ENCODE data around the gene SPTBN4. TPM values are rescaled to one million over a fixed set of nuclear protein-coding genes. Genes with fewer than 3 reads are reported as not detected.

Gene SPTBN4
- total RNA-seq, 1 donor from 2014 or later: 3.4 TPM

- H3K4me1 Mint-ChIP-seq: peaks cover 44% of the 10 kb centered on the region
- no peak overlapping the region for H3K27ac Mint-ChIP-seq
- H3K27me3 Mint-ChIP-seq (ENCODE audit: low read depth): peaks cover 57% of the 10 kb centered on the region
- DNase-seq (ENCODE audit: low spot score in 2 of 2, unreplicated experiment in 2 of 2): no peak
- no peaks in the 10 kb centered on the region for H3K36me3 Mint-ChIP-seq
- no peak for TF ChIP-seq CTCF (IDR thresholded peaks at IDR 0.05; ENCODE audit: unreplicated experiment)
- H3K4me3 Mint-ChIP-seq: peak overlapping the region; percentile 81
- no peaks in the 10 kb centered on the region for H3K9me3 Mint-ChIP-seq
Measured at GRCh38 chr19:40599902-40600569, 133.2 kb downstream of the SPTBN4 start.

- no peak for TF ChIP-seq CTCF (IDR thresholded peaks at IDR 0.05; ENCODE audit: unreplicated experiment)
- Mint-ChIP-seq H3K36me3 (no peaks in the 10 kb centered on the region), H3K4me3 (peak overlapping the region; percentile 61), H3K9me3 (no peaks in the 10 kb centered on the region), H3K27ac (peak overlapping the region; percentile 9), H3K27me3 (ENCODE audit: low read depth) (peaks cover 59% of the 10 kb centered on the region), H3K4me1 (peaks cover 48% of the 10 kb centered on the region)
- no peak for DNase-seq (ENCODE audit: low spot score in 2 of 2, unreplicated experiment in 2 of 2)
Measured at GRCh38 chr19:40600570-40601133, 133.9 kb downstream of the SPTBN4 start.

- H3K27me3 Mint-ChIP-seq (ENCODE audit: low read depth): peaks cover 60% of the 10 kb centered on the region
- TF ChIP-seq CTCF (IDR thresholded peaks at IDR 0.05; ENCODE audit: unreplicated experiment): no peak
- peaks cover 51% of the 10 kb centered on the region for H3K4me1 Mint-ChIP-seq
- DNase-seq (ENCODE audit: low spot score in 2 of 2, unreplicated experiment in 2 of 2): no peak
- peak within 1 kb of the TSS; percentile 62 for H3K4me3 Mint-ChIP-seq
- no peaks in the 10 kb centered on the region for H3K9me3 Mint-ChIP-seq
- no peaks in the 10 kb centered on the region for H3K36me3 Mint-ChIP-seq
- H3K27ac Mint-ChIP-seq: peak within 1 kb of the TSS; percentile 9
Measured at GRCh38 chr19:40601134-40601974, 134.6 kb downstream of the SPTBN4 start, which contains the start of gene LTBP4. Gene LTBP4 (plus strand): TSS chr19:40601369. CDS start chr19:40601388, 19 bp downstream.

GRCh38 chr19:40603071-40603388, 136.2 kb downstream of the SPTBN4 start:
- H3K4me3 Mint-ChIP-seq: peak overlapping the region; percentile 67
- no peak for TF ChIP-seq CTCF (IDR thresholded peaks at IDR 0.05; ENCODE audit: unreplicated experiment)
- no peaks in the 10 kb centered on the region for H3K9me3 Mint-ChIP-seq
- no peak for DNase-seq (ENCODE audit: low spot score in 2 of 2, unreplicated experiment in 2 of 2)
- H3K36me3 Mint-ChIP-seq: no peaks in the 10 kb centered on the region
- peaks cover 64% of the 10 kb centered on the region for H3K27me3 Mint-ChIP-seq (ENCODE audit: low read depth)
- peaks cover 45% of the 10 kb centered on the region for H3K4me1 Mint-ChIP-seq
- H3K27ac Mint-ChIP-seq: peak overlapping the region; percentile 92

GRCh38 chr19:40603389-40604170, 136.8 kb downstream of the SPTBN4 start:
- Mint-ChIP-seq H3K27me3 (ENCODE audit: low read depth) (peaks cover 66% of the 10 kb centered on the region), H3K9me3 (no peaks in the 10 kb centered on the region), H3K27ac (peak overlapping the region; percentile 92), H3K4me1 (peaks cover 42% of the 10 kb centered on the region), H3K4me3 (peak overlapping the region; percentile 67), H3K36me3 (no peaks in the 10 kb centered on the region)
- no peak for TF ChIP-seq CTCF (IDR thresholded peaks at IDR 0.05; ENCODE audit: unreplicated experiment)
- DNase-seq (ENCODE audit: low spot score in 2 of 2, unreplicated experiment in 2 of 2): peak; percentile 86 to 92

All from mesothelial cell of epicardium (in vitro differentiated cells).